Activated CD8-positive, alpha-beta T cell treated with anti-CD3 and anti-CD28 coated beads for 36 hours (primary cell): Measurements from ENCODE around the gene ANKRD44. TPM values are rescaled to one million over a fixed set of nuclear protein-coding genes. Genes with fewer than 3 reads are reported as not detected.

Experiments used
- ATAC-seq: fragments of 200-7000 bp; cut with Tn5 transposase; one replicate; pipeline ENCODE4 v1.10.0; 2021; ENCODE audit warnings: mild to moderate bottlenecking, moderate library complexity
- CTCF ChIA-PET: fragments of 350-600 bp; sonication (Branson Sonifier 250); formaldehyde crosslinking; loops from one replicate; lab custom pipeline; 2021; ENCODE audit warnings: antibody characterized with exemption; lab: Charles Lee
- POLR2A ChIA-PET: fragments of 350-600 bp; sonication (Branson Sonifier 250); formaldehyde crosslinking; loops from one replicate; lab custom pipeline; 2021; ENCODE audit warnings: antibody characterized with exemption; lab: Charles Lee
- DNase-seq: peaks from one replicate; pipeline ENCODE4 v3.0.0-alpha.2; 2020
- H3K27ac Mint-ChIP-seq: one replicate; pipeline ENCODE4 v1.8.0; 2021; ENCODE audit warnings: mild to moderate bottlenecking, mixed read lengths
- H3K27me3 Mint-ChIP-seq: one replicate; pipeline ENCODE4 v1.8.0; 2021; ENCODE audit warnings: mixed read lengths
- H3K36me3 Mint-ChIP-seq: one replicate; pipeline ENCODE4 v1.8.0; 2021; ENCODE audit warnings: low read depth, mixed read lengths
- H3K4me1 Mint-ChIP-seq: one replicate; pipeline ENCODE4 v1.8.0; 2021; ENCODE audit warnings: low read depth, mixed read lengths
- H3K4me3 Mint-ChIP-seq: one replicate; pipeline ENCODE4 v1.8.0; 2021; ENCODE audit warnings: mild to moderate bottlenecking, moderate library complexity, mixed read lengths
- H3K9me3 Mint-ChIP-seq: one replicate; pipeline ENCODE4 v1.8.0; 2021; ENCODE audit warnings: mixed read lengths
- intact Hi-C: fragments of 100-400 bp; cut with micrococcal nuclease; formaldehyde crosslinking; loops from one replicate; pipeline ENCODE4 v1.10.0; 2022
- total RNA-seq, 2 experiments: library from RNA; stranded (reverse); gene quantifications; one replicate each; pipeline ENCODE4 v1.2.3, GENCODE V29; 2021
- TF ChIP-seq, protein P1 (sequence below): fragments of 200-600 bp; IDR thresholded peaks from one replicate; pipeline ENCODE4 v1.8.0; 2022; ENCODE audit warnings: antibody characterized with exemption, mild to moderate bottlenecking

The ANKRD44 gene
- total RNA-seq, 2 experiments from 2014 or later, result 131 to 132 TPM

DNA sequence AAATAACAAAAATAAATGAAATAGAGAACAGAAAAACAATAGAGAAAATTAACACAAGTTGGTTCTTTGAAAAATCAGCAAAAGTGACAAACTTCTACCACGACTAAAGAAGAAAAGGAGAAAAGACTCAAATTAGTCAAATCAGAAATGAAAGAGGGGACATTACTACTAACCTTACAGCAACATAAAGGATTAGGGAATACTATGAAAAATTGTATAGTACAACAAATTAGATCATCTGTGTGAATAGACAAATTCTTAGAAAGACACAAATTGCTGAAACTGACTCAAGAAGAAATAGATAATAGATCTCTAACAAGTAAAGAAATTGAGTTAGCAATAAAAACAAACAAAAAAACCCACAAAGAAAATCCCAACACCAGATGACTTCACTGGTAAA lies 335.6 kb downstream of the ANKRD44 start:
- Mint-ChIP-seq H3K4me1 (peaks cover 16% of the 10 kb centered on the region), H3K4me3 (no peak overlapping the region), H3K36me3 (no peaks in the 10 kb centered on the region), H3K27ac (no peak overlapping the region), H3K27me3 (no peaks in the 10 kb centered on the region), H3K9me3 (peaks cover 6% of the 10 kb centered on the region)
- DNase-seq, result no peak
- ChIA-PET POLR2A (interaction anchor here (1.0 kb wide), 1 partner anchor 15 kb away, joined by 4 read pairs; no protein-coding TSS in a partner anchor), CTCF (no interaction called here)
- no peak for ATAC-seq
- TF ChIP-seq, protein P1, sequence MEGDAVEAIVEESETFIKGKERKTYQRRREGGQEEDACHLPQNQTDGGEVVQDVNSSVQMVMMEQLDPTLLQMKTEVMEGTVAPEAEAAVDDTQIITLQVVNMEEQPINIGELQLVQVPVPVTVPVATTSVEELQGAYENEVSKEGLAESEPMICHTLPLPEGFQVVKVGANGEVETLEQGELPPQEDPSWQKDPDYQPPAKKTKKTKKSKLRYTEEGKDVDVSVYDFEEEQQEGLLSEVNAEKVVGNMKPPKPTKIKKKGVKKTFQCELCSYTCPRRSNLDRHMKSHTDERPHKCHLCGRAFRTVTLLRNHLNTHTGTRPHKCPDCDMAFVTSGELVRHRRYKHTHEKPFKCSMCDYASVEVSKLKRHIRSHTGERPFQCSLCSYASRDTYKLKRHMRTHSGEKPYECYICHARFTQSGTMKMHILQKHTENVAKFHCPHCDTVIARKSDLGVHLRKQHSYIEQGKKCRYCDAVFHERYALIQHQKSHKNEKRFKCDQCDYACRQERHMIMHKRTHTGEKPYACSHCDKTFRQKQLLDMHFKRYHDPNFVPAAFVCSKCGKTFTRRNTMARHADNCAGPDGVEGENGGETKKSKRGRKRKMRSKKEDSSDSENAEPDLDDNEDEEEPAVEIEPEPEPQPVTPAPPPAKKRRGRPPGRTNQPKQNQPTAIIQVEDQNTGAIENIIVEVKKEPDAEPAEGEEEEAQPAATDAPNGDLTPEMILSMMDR, result no peak
- intact Hi-C loops, result no loop called here

DNA sequence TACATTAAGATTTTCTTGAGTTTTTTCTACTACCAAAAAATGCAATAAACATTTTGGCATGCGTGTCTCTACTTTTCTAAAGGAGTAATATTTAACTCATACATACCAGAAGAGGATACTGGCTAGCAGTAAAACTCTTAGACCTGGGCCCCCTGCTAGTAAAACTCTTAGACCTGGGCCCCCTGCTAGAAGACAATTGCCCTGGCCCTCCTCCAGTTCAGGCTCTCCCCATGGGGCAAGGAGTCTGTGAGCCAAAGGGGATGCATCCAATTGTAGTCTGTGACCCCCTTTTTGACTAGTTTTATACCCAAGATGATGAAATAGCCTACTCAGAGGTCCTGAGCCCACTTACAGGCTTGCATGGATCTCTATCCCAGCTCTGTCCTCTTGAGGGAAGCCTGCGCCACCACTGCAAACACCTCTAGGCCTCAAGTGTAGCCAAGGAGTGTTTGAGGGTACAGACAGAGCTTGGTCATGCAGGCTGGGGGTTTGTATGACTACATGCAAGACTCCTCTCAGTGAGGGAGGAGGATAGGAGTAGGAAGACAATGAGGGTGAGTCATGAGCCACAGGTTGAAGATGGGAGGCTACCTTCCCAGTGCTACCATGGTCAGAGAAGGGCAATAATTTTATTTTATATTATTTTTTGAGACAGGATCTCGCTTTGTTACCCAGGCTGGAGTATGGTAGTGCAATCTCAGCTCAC lies 338.9 kb downstream of the ANKRD44 start:
- no peaks in the 10 kb centered on the region for H3K9me3 Mint-ChIP-seq
- CTCF ChIA-PET, result no interaction called here
- H3K4me3 Mint-ChIP-seq, result no peak overlapping the region
- no peaks in the 10 kb centered on the region for H3K36me3 Mint-ChIP-seq
- ATAC-seq (peak; percentile 93), DNase-seq (peak; percentile 37)
- no peak overlapping the region for H3K27ac Mint-ChIP-seq
- H3K4me1 Mint-ChIP-seq, result peaks cover 10% of the 10 kb centered on the region
- no peaks in the 10 kb centered on the region for H3K27me3 Mint-ChIP-seq
- intact Hi-C loops, result no loop called here
- TF ChIP-seq, protein P1, result no peak
- POLR2A ChIA-PET, result interaction anchor here (0.6 to 1.0 kb wide), 3 partner anchors 9 to 44 kb away, joined by 3 to 4 read pairs (median 3); no protein-coding TSS in a partner anchor

DNA sequence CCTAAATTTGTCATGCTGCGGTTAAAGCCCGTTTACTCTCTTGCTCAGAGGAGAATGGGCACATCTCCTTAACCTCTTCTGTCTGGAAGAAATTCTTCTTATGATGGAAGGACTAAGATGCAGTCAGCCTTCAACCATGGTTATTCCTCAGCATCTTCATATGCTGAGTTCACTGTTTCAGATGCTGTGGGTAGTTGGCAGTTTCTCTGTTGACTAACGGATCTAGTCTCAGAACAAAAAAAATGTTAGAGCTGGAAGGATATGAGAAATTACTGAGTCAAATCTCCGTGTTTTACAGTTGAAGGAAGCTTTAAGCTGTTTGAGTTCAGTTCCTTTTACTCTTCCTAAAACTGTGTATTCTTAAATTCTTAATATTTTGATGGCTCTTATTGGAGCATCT lies 340.5 kb downstream of the ANKRD44 start:
- no peaks in the 10 kb centered on the region for H3K27me3 Mint-ChIP-seq
- no peak overlapping the region for H3K27ac Mint-ChIP-seq
- ATAC-seq, result no peak
- H3K4me3 Mint-ChIP-seq, result no peak overlapping the region
- H3K36me3 Mint-ChIP-seq, result no peaks in the 10 kb centered on the region
- CTCF ChIA-PET, result interaction anchor here (0.9 to 1.6 kb wide), 2 partner anchors 8 to 41 kb away, joined by 5 to 6 read pairs; no protein-coding TSS in a partner anchor
- no peaks in the 10 kb centered on the region for H3K9me3 Mint-ChIP-seq
- POLR2A ChIA-PET, result no interaction called here
- DNase-seq, result no peak
- intact Hi-C loops, result no loop called here
- TF ChIP-seq, protein P1, result no peak
- H3K4me1 Mint-ChIP-seq, result peaks cover 9% of the 10 kb centered on the region

- no peak overlapping the region for H3K4me3 Mint-ChIP-seq
- intact Hi-C loops, result no loop called here
- ChIA-PET POLR2A (no interaction called here), CTCF (interaction anchor here (1.0 to 1.4 kb wide), 2 partner anchors 115 to 217 kb away, joined by 3 to 4 read pairs; no protein-coding TSS in a partner anchor)
- H3K9me3 Mint-ChIP-seq, result no peaks in the 10 kb centered on the region
- no peaks in the 10 kb centered on the region for H3K36me3 Mint-ChIP-seq
- TF ChIP-seq, protein P1, result no peak
- ATAC-seq (no peak), DNase-seq (no peak)
- no peaks in the 10 kb centered on the region for H3K27me3 Mint-ChIP-seq
- H3K4me1 Mint-ChIP-seq, result peaks cover 8% of the 10 kb centered on the region
- H3K27ac Mint-ChIP-seq, result no peak overlapping the region
Observed at GRCh38 chr2:196968516-196968915, 342.1 kb downstream of the ANKRD44 start.

DNA sequence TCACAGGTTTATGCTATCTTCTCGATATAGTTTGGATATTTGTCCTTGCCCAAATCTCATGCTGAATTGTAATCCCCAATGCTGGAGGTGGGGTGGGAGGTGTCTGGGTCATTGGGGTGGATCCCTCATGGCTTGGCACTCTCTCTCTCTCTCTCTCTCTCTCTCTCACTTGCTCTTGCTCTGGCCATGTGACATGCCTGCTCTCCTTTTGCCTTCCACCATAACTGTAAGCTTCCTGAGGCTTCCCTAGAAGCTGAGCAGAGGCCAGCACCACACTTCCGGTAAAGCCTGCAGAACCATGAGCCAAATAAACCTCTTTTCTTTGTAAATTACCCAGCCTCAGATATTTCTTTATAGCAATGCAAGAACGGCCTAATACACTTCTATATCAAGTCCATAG lies 342.8 kb downstream of the ANKRD44 start:
- no peaks in the 10 kb centered on the region for H3K9me3 Mint-ChIP-seq
- H3K4me1 Mint-ChIP-seq, result peaks cover 13% of the 10 kb centered on the region
- H3K4me3 Mint-ChIP-seq, result no peak overlapping the region
- H3K36me3 Mint-ChIP-seq, result no peaks in the 10 kb centered on the region
- POLR2A ChIA-PET, result no interaction called here
- TF ChIP-seq, protein P1, result no peak
- H3K27ac Mint-ChIP-seq, result no peak overlapping the region
- CTCF ChIA-PET, result interaction anchor here (1.4 kb wide), 1 partner anchor 114 kb away, joined by 4 read pairs; no protein-coding TSS in a partner anchor
- DNase-seq, result no peak
- no peaks in the 10 kb centered on the region for H3K27me3 Mint-ChIP-seq
- intact Hi-C loops, result no loop called here
- ATAC-seq, result no peak
